Heart left ventricle (tissue), 13 donors: ENCODE results near the gene DCX.

Experiments used
- POLR2A ChIP-seq, 2 donors: fragments of 450-650 bp; IDR thresholded peaks; one replicate each; pipeline ENCODE4 v1.6.1; 2017; ENCODE audit warnings: antibody characterized with exemption in 2 of 2, mild to moderate bottlenecking in 2 of 2, moderate library complexity in 2 of 2
- TF ChIP-seq, protein P1 (sequence below), 12 donors: fragments of 200-600 bp; sonication (generic) in 4 of 12; IDR thresholded peaks; one replicate each; pipeline versions ENCODE4 v1.5.0 to v1.8.0; 2018 to 2022; ENCODE audit warnings: antibody characterized with exemption in 12 of 12, mild to moderate bottlenecking in 5 of 12
- donor health status: ischemic (EF 13 %, LVEDD 7.1; RV severe dilation, severe dysfunction).
- donor health status: DM: no; HTN: yes; CAD: no.
- donor health status: DM: no; HTN: no; CAD: no.
- donor health status: ischemic (EF 25% LVEDD 6.9; RV normal size, moderate dysfunction).
- donor health status: ischemic (EF 25% LVEDD 5.7; RV mildly dilated, moderate dysfunction).
- donor health status: ischemic (EF 35%, LVEDD 5.7; RV mildly dilated, moderate dysfunction).
- donor health status: nonischemic (EF 11% LVEDD 7.7; RV severe dilation, severe dysfunction).
- donor health status: DM: yes; HTN: yes; CAD: no.
- donor health status: PGD.
- donor health status: ischemic (EF 29% LVEDD 5.4; RV normal size, mild dysfunction).
- donor health status: nonischemic (EF 23%, LVEDD 6.1; RV moderate dilation, normal function).

DNA sequence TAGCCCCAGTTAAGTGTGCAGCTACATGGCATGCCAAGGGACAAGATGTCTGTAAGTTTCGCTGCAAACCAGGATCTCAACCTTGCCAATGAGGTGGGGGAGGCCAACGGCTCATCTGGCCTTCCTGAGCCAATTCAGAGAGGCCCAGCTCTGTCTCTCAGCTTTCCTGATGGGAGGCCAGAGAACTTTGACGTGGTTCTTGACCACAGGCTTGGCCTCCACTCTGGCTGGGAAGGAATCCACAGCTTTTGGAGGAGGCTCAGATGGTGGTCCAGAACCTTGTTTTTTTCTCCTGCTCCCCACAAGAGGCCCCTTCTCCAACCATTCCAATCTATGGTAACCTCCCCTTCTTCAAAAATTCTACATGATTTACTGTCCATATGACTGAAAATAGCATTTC is 151.5 kb downstream of the DCX start:
- TF ChIP-seq, protein P1, sequence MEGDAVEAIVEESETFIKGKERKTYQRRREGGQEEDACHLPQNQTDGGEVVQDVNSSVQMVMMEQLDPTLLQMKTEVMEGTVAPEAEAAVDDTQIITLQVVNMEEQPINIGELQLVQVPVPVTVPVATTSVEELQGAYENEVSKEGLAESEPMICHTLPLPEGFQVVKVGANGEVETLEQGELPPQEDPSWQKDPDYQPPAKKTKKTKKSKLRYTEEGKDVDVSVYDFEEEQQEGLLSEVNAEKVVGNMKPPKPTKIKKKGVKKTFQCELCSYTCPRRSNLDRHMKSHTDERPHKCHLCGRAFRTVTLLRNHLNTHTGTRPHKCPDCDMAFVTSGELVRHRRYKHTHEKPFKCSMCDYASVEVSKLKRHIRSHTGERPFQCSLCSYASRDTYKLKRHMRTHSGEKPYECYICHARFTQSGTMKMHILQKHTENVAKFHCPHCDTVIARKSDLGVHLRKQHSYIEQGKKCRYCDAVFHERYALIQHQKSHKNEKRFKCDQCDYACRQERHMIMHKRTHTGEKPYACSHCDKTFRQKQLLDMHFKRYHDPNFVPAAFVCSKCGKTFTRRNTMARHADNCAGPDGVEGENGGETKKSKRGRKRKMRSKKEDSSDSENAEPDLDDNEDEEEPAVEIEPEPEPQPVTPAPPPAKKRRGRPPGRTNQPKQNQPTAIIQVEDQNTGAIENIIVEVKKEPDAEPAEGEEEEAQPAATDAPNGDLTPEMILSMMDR (IDR thresholded peaks at IDR 0.05) = no peak
- TF ChIP-seq POLR2A (IDR thresholded peaks at IDR 0.05) = no peak
